ENCODE data around the gene TOP2B. TPM values are rescaled to one million over a fixed set of nuclear protein-coding genes. Genes with fewer than 3 reads are reported as not detected.

The TOP2B gene
- polyA plus RNA-seq, 1 of the 3 experiments (the other 2 are of a cell fraction): 20.4 TPM

- WGBS (ENCODE audit: low lambda C conversion rate): 99% methylated on average over 4 of the region's 4 CpGs
- no peaks in the 10 kb centered on the region for H3K9me3 ChIP-seq
- H3F3A ChIP-seq (replicated peaks; ENCODE audit: insufficient read depth): peaks cover 13% of the 10 kb centered on the region
- H3K4me3 ChIP-seq (ENCODE audit: low read depth in 2 of 2, low read length in 1 of 2): no peak overlapping the region
- no peaks in the 10 kb centered on the region for H4K20me1 ChIP-seq (ENCODE audit: insufficient read depth)
- H3K27me3 ChIP-seq (ENCODE audit: insufficient read depth): no peaks in the 10 kb centered on the region
- DNase-seq: no peak
- no peak overlapping the region for H3K4me2 ChIP-seq
- H3K79me2 ChIP-seq (ENCODE audit: insufficient read depth): no peaks in the 10 kb centered on the region
- no peak overlapping the region for H3K9ac ChIP-seq
- CTCF ChIA-PET: interaction anchor here (1.1 kb wide), 1 partner anchor 23 kb away, joined by 3 read pairs; no protein-coding TSS in a partner anchor
- H3K27ac ChIP-seq (ENCODE audit: low read depth in 2 of 2, low read length in 1 of 2): no peak overlapping the region
- POLR2A ChIA-PET: no interaction called here
- H3K4me1 ChIP-seq (ENCODE audit: control insufficient read depth in 1 of 2, insufficient read depth in 2 of 2, low read depth in 1 of 2, low read length in 1 of 2): peaks cover 14 to 26% of the 10 kb centered on the region in 2 experiments
- H3K9me2 ChIP-seq: no peaks in the 10 kb centered on the region
- H2AFZ ChIP-seq (ENCODE audit: low read depth): no peak overlapping the region
- TF ChIP-seq TCF12 (IDR thresholded peaks at IDR 0.05): no peak
- no peak for TF ChIP-seq EP300 (IDR thresholded peaks at IDR 0.05; ENCODE audit: borderline replicate concordance in 1 of 2, low read depth in 1 of 2, low read length in 1 of 2)
- no peak for TF ChIP-seq POLR2AphosphoS5 (IDR thresholded peaks at IDR 0.05; ENCODE audit: low read depth, low read length)
- TF ChIP-seq MEF2A (IDR thresholded peaks at IDR 0.05; ENCODE audit: borderline replicate concordance, low read depth): no peak
- no peak for TF ChIP-seq GATA2 (CRISPR knock-in tag; IDR thresholded peaks at IDR 0.05)
- TF ChIP-seq, protein P1, sequence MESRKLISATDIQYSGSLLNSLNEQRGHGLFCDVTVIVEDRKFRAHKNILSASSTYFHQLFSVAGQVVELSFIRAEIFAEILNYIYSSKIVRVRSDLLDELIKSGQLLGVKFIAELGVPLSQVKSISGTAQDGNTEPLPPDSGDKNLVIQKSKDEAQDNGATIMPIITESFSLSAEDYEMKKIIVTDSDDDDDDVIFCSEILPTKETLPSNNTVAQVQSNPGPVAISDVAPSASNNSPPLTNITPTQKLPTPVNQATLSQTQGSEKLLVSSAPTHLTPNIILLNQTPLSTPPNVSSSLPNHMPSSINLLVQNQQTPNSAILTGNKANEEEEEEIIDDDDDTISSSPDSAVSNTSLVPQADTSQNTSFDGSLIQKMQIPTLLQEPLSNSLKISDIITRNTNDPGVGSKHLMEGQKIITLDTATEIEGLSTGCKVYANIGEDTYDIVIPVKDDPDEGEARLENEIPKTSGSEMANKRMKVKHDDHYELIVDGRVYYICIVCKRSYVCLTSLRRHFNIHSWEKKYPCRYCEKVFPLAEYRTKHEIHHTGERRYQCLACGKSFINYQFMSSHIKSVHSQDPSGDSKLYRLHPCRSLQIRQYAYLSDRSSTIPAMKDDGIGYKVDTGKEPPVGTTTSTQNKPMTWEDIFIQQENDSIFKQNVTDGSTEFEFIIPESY (IDR thresholded peaks at IDR 0.05; ENCODE audit: borderline replicate concordance, low read depth): no peak
- no peak for TF ChIP-seq USF2 (IDR thresholded peaks at IDR 0.05; ENCODE audit: borderline replicate concordance, low read depth, low read length)
- no peak for TF ChIP-seq SIN3A (IDR thresholded peaks at IDR 0.05; ENCODE audit: borderline replicate concordance, low read depth, low read length)
- TF ChIP-seq MXI1 (IDR thresholded peaks at IDR 0.05; ENCODE audit: low read depth, low read length): no peak
- no peak for TF ChIP-seq NRF1 (IDR thresholded peaks at IDR 0.05; ENCODE audit: low read depth, low read length)
- no peaks in the 10 kb centered on the region for H3K36me3 ChIP-seq (replicated peaks in 1 of 2; ENCODE audit: control insufficient read depth in 1 of 2, insufficient read depth in 2 of 2, low read length in 1 of 2)
These were observed 75.5 kb downstream of the TOP2B start for GRCh38 chr3:25589104-25589782.

DNA sequence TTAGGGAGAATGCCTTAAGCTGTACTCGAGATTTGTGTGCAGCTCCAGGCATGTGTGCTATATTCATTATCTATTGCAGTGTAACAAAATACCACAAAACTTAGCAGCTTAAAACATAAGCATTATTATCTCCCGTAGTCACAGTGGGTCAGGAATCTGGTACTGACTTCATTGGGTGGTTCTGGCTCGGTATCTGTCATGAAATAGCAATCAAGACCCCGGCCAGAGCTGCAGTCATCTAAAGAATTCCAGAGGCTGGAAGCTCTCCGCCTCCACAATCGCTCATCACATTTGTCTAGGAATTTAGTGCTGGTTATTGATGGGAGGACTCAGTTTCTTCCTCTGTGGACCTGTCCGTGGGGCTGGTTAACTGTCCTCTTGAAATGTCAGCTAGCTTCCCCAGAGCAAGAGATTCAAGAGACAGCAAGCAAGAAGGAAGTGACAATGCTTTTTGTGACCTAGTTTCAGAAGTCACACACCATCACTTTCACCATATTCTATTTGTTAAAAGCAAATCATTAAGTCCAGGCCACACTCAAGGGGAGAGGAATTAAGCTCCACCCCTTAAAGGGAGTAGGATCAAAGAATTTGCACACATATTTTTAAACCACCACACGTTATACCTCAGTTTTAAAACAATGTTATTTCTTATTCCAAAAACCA is 76.1 kb downstream of the TOP2B start:
- CTCF ChIA-PET: interaction anchor here (1.1 to 1.8 kb wide), 2 partner anchors 22 to 815 kb away, joined by 3 to 7 read pairs; no protein-coding TSS in a partner anchor
- POLR2A ChIA-PET: no interaction called here

More for the DNA sequence above, 76.1 kb downstream of the TOP2B start:
- 88% methylated on average over 8 of the region's 8 CpGs for WGBS (ENCODE audit: low lambda C conversion rate)
- H3K27ac ChIP-seq (ENCODE audit: low read depth in 2 of 2, low read length in 1 of 2): no peak overlapping the region
- no peaks in the 10 kb centered on the region for H3K36me3 ChIP-seq (replicated peaks in 1 of 2; ENCODE audit: control insufficient read depth in 1 of 2, insufficient read depth in 2 of 2, low read length in 1 of 2)
- DNase-seq: no peak
- H3K9me3 ChIP-seq: no peaks in the 10 kb centered on the region
- H4K20me1 ChIP-seq (ENCODE audit: insufficient read depth): no peaks in the 10 kb centered on the region
- no peak overlapping the region for H3K4me2 ChIP-seq
- no peaks in the 10 kb centered on the region for H3K9me2 ChIP-seq
- TF ChIP-seq GATA2 (CRISPR knock-in tag; IDR thresholded peaks at IDR 0.05) (no peak), RXRA (IDR thresholded peaks at IDR 0.05; ENCODE audit: borderline replicate concordance, low read depth) (no peak), TAF1 (IDR thresholded peaks at IDR 0.05; ENCODE audit: borderline replicate concordance, low read depth, low read length) (no peak), CTCF (IDR thresholded peaks at IDR 0.05) (no peak)
- TF ChIP-seq, protein P2, sequence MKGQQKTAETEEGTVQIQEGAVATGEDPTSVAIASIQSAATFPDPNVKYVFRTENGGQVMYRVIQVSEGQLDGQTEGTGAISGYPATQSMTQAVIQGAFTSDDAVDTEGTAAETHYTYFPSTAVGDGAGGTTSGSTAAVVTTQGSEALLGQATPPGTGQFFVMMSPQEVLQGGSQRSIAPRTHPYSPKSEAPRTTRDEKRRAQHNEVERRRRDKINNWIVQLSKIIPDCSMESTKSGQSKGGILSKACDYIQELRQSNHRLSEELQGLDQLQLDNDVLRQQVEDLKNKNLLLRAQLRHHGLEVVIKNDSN (IDR thresholded peaks at IDR 0.05; ENCODE audit: borderline replicate concordance, low read depth): no peak
- H3K4me1 ChIP-seq (ENCODE audit: control insufficient read depth in 1 of 2, insufficient read depth in 2 of 2, low read depth in 1 of 2, low read length in 1 of 2): peaks cover 11 to 23% of the 10 kb centered on the region in 2 experiments
- no peak overlapping the region for H3K4me3 ChIP-seq (ENCODE audit: low read depth in 2 of 2, low read length in 1 of 2)
- H3K79me2 ChIP-seq (ENCODE audit: insufficient read depth): no peaks in the 10 kb centered on the region
- peaks cover 8% of the 10 kb centered on the region for H3F3A ChIP-seq (replicated peaks; ENCODE audit: insufficient read depth)
- no peak overlapping the region for H3K9ac ChIP-seq
- no peak overlapping the region for H2AFZ ChIP-seq (ENCODE audit: low read depth)
- no peaks in the 10 kb centered on the region for H3K27me3 ChIP-seq (ENCODE audit: insufficient read depth)

All from SK-N-SH (cell line).